ENCODE results near the gene MLF1. TPM values are rescaled to one million over a fixed set of nuclear protein-coding genes. Genes with fewer than 3 reads are reported as not detected.

MLF1 gene
- total and polyA plus RNA-seq, 2 of the 4 experiments (the other 2 are of a cell fraction), result 4.7 to 5.2 TPM

- Histone ChIP-seq H2AFZ (replicated peaks; ENCODE audit: low read length, poor library complexity) (no peak overlapping the region), H2BK5ac (ENCODE audit: low read depth, low read length, poor library complexity, severe bottlenecking) (no peak overlapping the region), H3K23ac (ENCODE audit: low read depth, low read length) (no peak overlapping the region), H2BK20ac (ENCODE audit: low read depth, low read length) (no peak overlapping the region), H3K27ac (ENCODE audit: insufficient read depth, low read length) (no peak overlapping the region), H3K4me3 (ENCODE audit: insufficient read depth, low read depth, low read length) (no peak overlapping the region), H4K8ac (ENCODE audit: low read depth in 2 of 2, low read length in 2 of 2) (peak overlapping the region; percentile 5 to 61; a peak in 2 of 4 replicates), H3K79me1 (ENCODE audit: low read depth in 1 of 2, low read length in 2 of 2) (no peaks in the 10 kb centered on the region), H3K4ac (ENCODE audit: low read depth, low read length) (no peak overlapping the region), H3K4me1 (ENCODE audit: control insufficient read depth, insufficient read depth, low read length) (no peaks in the 10 kb centered on the region), H2AK5ac (ENCODE audit: low read depth, low read length) (no peak overlapping the region), H3K9ac (ENCODE audit: low read depth, low read length) (no peak overlapping the region), H4K20me1 (ENCODE audit: insufficient read depth, low read length) (no peaks in the 10 kb centered on the region), H4K5ac (ENCODE audit: low read depth, low read length) (peak overlapping the region; percentile 23; the same call in 1 of the 2 replicates), H3K36me3 (ENCODE audit: control insufficient read depth, insufficient read depth, low read length) (no peaks in the 10 kb centered on the region), H3K56ac (ENCODE audit: extremely low read depth, insufficient read depth, low read length) (no peak overlapping the region), H4K91ac (ENCODE audit: insufficient read depth, low read depth, low read length) (no peak overlapping the region), H3K4me2 (ENCODE audit: low read depth, low read length) (no peak overlapping the region), H3K14ac (replicated peaks; ENCODE audit: low read depth, low read length) (no peak overlapping the region), H2BK15ac (ENCODE audit: low read depth, low read length) (no peak overlapping the region), H2AK9ac (replicated peaks; ENCODE audit: low read depth, low read length, poor library complexity) (no peak overlapping the region), H2BK120ac (ENCODE audit: low read depth, low read length) (no peak overlapping the region), H3K9me3 (ENCODE audit: control insufficient read depth, insufficient read depth, low read length) (no peaks in the 10 kb centered on the region), H3K27me3 (ENCODE audit: control insufficient read depth, insufficient read depth, low read length) (no peaks in the 10 kb centered on the region), H3K18ac (ENCODE audit: low read depth, low read length) (no peak overlapping the region), H3K9me1 (ENCODE audit: insufficient read depth, low read length) (no peaks in the 10 kb centered on the region)
- dilution Hi-C loops (cut with HindIII; ENCODE audit: low sequenced_read_pairs, unreplicated experiment), result no loop called here
- in situ Hi-C loops (cut with MboI; ENCODE audit: low sequenced_read_pairs), result loop anchor here (5.0 kb wide), 1 partner anchor 252 kb away; no protein-coding TSS in a partner anchor
- no peak for TF ChIP-seq SMC3 (IDR thresholded peaks at IDR 0.05; ENCODE audit: low read depth, low read length)
- TF ChIP-seq ELK1 (IDR thresholded peaks at IDR 0.05; ENCODE audit: borderline replicate concordance, low read depth, low read length), result no peak
- TF ChIP-seq BHLHE40 (IDR thresholded peaks at IDR 0.05; ENCODE audit: low read depth, low read length), result no peak
- TF ChIP-seq MAZ (IDR thresholded peaks at IDR 0.05; ENCODE audit: borderline replicate concordance, low read depth, low read length), result no peak
- no peak for TF ChIP-seq RFX5 (IDR thresholded peaks at IDR 0.05; ENCODE audit: low read depth, low read length)
- TF ChIP-seq FOS (IDR thresholded peaks at IDR 0.05; ENCODE audit: low read depth, low read length), result no peak
- TF ChIP-seq CEBPB (IDR thresholded peaks at IDR 0.05; ENCODE audit: low read depth, low read length), result no peak
- no peak for TF ChIP-seq POLR2A (IDR thresholded peaks at IDR 0.05; ENCODE audit: low read depth, low read length)
- TF ChIP-seq RCOR1 (IDR thresholded peaks at IDR 0.05; ENCODE audit: insufficient replicate concordance, low read length), result no peak
- no peak for TF ChIP-seq MAFK (IDR thresholded peaks at IDR 0.05; ENCODE audit: low read depth, low read length)
- no peak for TF ChIP-seq CTCF (conservative IDR thresholded peaks at IDR 0.05; ENCODE audit: low read depth, low read length)
- TF ChIP-seq NFE2L2 (IDR thresholded peaks at IDR 0.05; ENCODE audit: low read depth, low read length), result no peak
- TF ChIP-seq CHD1 (IDR thresholded peaks at IDR 0.05; ENCODE audit: low read depth, low read length), result no peak
- no peak for TF ChIP-seq MXI1 (IDR thresholded peaks at IDR 0.05; ENCODE audit: borderline replicate concordance, low read depth, low read length)
- no peak for TF ChIP-seq USF2 (IDR thresholded peaks at IDR 0.05; ENCODE audit: low read depth, low read length)
- no peak for TF ChIP-seq RAD21 (IDR thresholded peaks at IDR 0.05; ENCODE audit: low read length)
- no peak for ATAC-seq (ENCODE audit: low read depth)
- CTCF ChIA-PET, result interaction anchor here (1.0 to 1.1 kb wide), 3 partner anchors 10 to 104 kb away, joined by 3 read pairs; no protein-coding TSS in a partner anchor
- DNase-seq, result no peak
- intact Hi-C loops (cut with micrococcal nuclease), result no loop called here
- POLR2A ChIA-PET (ENCODE audit: unreplicated experiment), result interaction anchor here (0.6 kb wide), 1 partner anchor 42 kb away, joined by 3 read pairs; no protein-coding TSS in a partner anchor
- no CpG with 5 or more reads among the region's 1 CpG for WGBS, 2 experiments (ENCODE audit: extremely low coverage in 2 of 2, insufficient read length in 1 of 2)
- BruUV-seq (replicated peaks), result no TSS peak
Measured at GRCh38 chr3:158540066-158540465, 30.9 kb upstream of the MLF1 start.
